Activated CD8-positive, alpha-beta T cell treated with anti-CD3 and anti-CD28 coated beads for 36 hours (primary cell): Measurements from ENCODE around the gene TBL1XR1. TPM values are rescaled to one million over a fixed set of nuclear protein-coding genes. Genes with fewer than 3 reads are reported as not detected.
A peak's percentile ranks its signal among the peaks of the same experiment; 100 is the strongest.

Experiments used
- ATAC-seq: fragments of 200-7000 bp; cut with Tn5 transposase; one replicate; pipeline ENCODE4 v1.10.0; 2021; ENCODE audit warnings: mild to moderate bottlenecking, moderate library complexity
- CTCF ChIA-PET: fragments of 350-600 bp; sonication (Branson Sonifier 250); formaldehyde crosslinking; loops from one replicate; lab custom pipeline; 2021; ENCODE audit warnings: antibody characterized with exemption; lab: Charles Lee
- POLR2A ChIA-PET: fragments of 350-600 bp; sonication (Branson Sonifier 250); formaldehyde crosslinking; loops from one replicate; lab custom pipeline; 2021; ENCODE audit warnings: antibody characterized with exemption; lab: Charles Lee
- DNase-seq: peaks from one replicate; pipeline ENCODE4 v3.0.0-alpha.2; 2020
- H3K27ac Mint-ChIP-seq: one replicate; pipeline ENCODE4 v1.8.0; 2021; ENCODE audit warnings: mild to moderate bottlenecking, mixed read lengths
- H3K27me3 Mint-ChIP-seq: one replicate; pipeline ENCODE4 v1.8.0; 2021; ENCODE audit warnings: mixed read lengths
- H3K36me3 Mint-ChIP-seq: one replicate; pipeline ENCODE4 v1.8.0; 2021; ENCODE audit warnings: low read depth, mixed read lengths
- H3K4me1 Mint-ChIP-seq: one replicate; pipeline ENCODE4 v1.8.0; 2021; ENCODE audit warnings: low read depth, mixed read lengths
- H3K4me3 Mint-ChIP-seq: one replicate; pipeline ENCODE4 v1.8.0; 2021; ENCODE audit warnings: mild to moderate bottlenecking, moderate library complexity, mixed read lengths
- H3K9me3 Mint-ChIP-seq: one replicate; pipeline ENCODE4 v1.8.0; 2021; ENCODE audit warnings: mixed read lengths
- CTCF ChIP-seq: fragments of 200-600 bp; IDR thresholded peaks from one replicate; pipeline ENCODE4 v1.8.0; 2022; ENCODE audit warnings: antibody characterized with exemption, mild to moderate bottlenecking
- intact Hi-C: fragments of 100-400 bp; cut with micrococcal nuclease; formaldehyde crosslinking; loops from one replicate; pipeline ENCODE4 v1.10.0; 2022
- total RNA-seq, 2 experiments: library from RNA; stranded (reverse); gene quantifications; one replicate each; pipeline ENCODE4 v1.2.3, GENCODE V29; 2021

TBL1XR1 gene
- total RNA-seq, 2 experiments from 2014 or later, result 153 to 158 TPM

- TF ChIP-seq CTCF, result no peak
- Mint-ChIP-seq H3K4me3 (no peak overlapping the region), H3K36me3 (peaks cover 37% of the 10 kb centered on the region), H3K4me1 (peaks cover 29% of the 10 kb centered on the region), H3K27me3 (no peaks in the 10 kb centered on the region), H3K27ac (no peak overlapping the region), H3K9me3 (peaks cover 5% of the 10 kb centered on the region)
- no peak for ATAC-seq
- intact Hi-C loops, result no loop called here
- DNase-seq, result no peak
- CTCF ChIA-PET, result interaction anchor here (0.9 kb wide), 1 partner anchor 29 kb away, joined by 4 read pairs; no protein-coding TSS in a partner anchor
- POLR2A ChIA-PET, result no interaction called here
Measured at GRCh38 chr3:177079684-177080083, 117.6 kb downstream of the TBL1XR1 start.

GRCh38 chr3:177071496-177072156 is 125.7 kb downstream of the TBL1XR1 start:
- no peak for ATAC-seq
- Mint-ChIP-seq H3K27ac (peak overlapping the region; percentile 25), H3K9me3 (no peaks in the 10 kb centered on the region), H3K4me1 (peaks cover 61% of the 10 kb centered on the region), H3K27me3 (no peaks in the 10 kb centered on the region), H3K4me3 (no peak overlapping the region), H3K36me3 (peaks cover 38% of the 10 kb centered on the region)
- ChIA-PET POLR2A (no interaction called here), CTCF (no interaction called here)
- no peak for DNase-seq
- no peak for TF ChIP-seq CTCF
- intact Hi-C loops, result no loop called here

- intact Hi-C loops, result no loop called here
- Mint-ChIP-seq H3K9me3 (no peaks in the 10 kb centered on the region), H3K4me3 (no peak overlapping the region), H3K27ac (peak overlapping the region; percentile 67), H3K36me3 (peaks cover 27% of the 10 kb centered on the region), H3K4me1 (peaks cover 61% of the 10 kb centered on the region), H3K27me3 (no peaks in the 10 kb centered on the region)
- POLR2A ChIA-PET, result no interaction called here
- TF ChIP-seq CTCF, result no peak
- no peak for DNase-seq
- ATAC-seq, result no peak
- CTCF ChIA-PET, result interaction anchor here (1.0 kb wide), 1 partner anchor 50 kb away, joined by 3 read pairs; no protein-coding TSS in a partner anchor
Measured at GRCh38 chr3:177069514-177070329, 127.6 kb downstream of the TBL1XR1 start.

- Mint-ChIP-seq H3K27ac (peak overlapping the region; percentile 67), H3K27me3 (no peaks in the 10 kb centered on the region), H3K4me3 (no peak overlapping the region), H3K9me3 (no peaks in the 10 kb centered on the region), H3K36me3 (peaks cover 24% of the 10 kb centered on the region), H3K4me1 (peaks cover 60% of the 10 kb centered on the region)
- no peak for TF ChIP-seq CTCF
- POLR2A ChIA-PET, result interaction anchor here (1.2 kb wide), 1 partner anchor 11 kb away, joined by 3 read pairs; no protein-coding TSS in a partner anchor
- DNase-seq (no peak), ATAC-seq (peak; percentile 62)
- intact Hi-C loops, result no loop called here
- CTCF ChIA-PET, result interaction anchor here (1.4 kb wide), 2 partner anchors 10 to 18 kb away, joined by 4 to 9 read pairs; no protein-coding TSS in a partner anchor
Measured at GRCh38 chr3:177068967-177069366, 128.3 kb downstream of the TBL1XR1 start.
